Activated gamma-delta T cell treated with anti-CD3 and anti-CD28 coated beads, Interleukin-2, amount 50 U/mL, for 16 hours (primary cell): Measurements from ENCODE around the gene ADAMTS16.

ENCODE experiments used
- DNase-seq: peaks from one replicate; pipeline ENCODE4 v3.0.0-alpha.2; 2020; ENCODE audit warnings: low read depth

ADAMTS16 gene

GRCh38 chr5:5344606-5345005 lies 204.5 kb downstream of the ADAMTS16 start:
- DNase-seq: no peak

- DNase-seq: no peak
Measured at GRCh38 chr5:5347442-5347841, 207.3 kb downstream of the ADAMTS16 start.

DNA sequence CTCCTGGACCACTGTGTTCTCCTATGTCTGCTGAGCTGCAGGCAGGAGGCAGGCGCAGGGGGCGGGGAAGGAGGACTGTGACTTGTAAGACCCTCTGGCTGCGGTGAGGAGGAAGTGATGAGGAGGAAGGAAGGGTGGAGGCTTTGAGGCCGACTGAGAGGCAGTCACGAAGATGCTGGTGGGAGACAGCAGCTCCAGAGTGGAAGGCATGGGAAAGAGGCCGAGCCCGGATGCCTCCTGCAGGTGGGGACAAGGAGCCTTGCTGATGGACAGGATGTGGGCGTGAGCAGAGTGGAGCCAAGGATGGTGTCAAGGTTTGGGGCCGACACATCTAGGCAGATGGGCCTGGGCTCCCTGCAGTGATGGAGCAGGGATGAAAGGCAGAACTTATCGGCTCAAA lies 208.0 kb downstream of the ADAMTS16 start:
- no peak for DNase-seq

- DNase-seq: no peak
Measured at GRCh38 chr5:5348576-5348975, 208.4 kb downstream of the ADAMTS16 start.

DNA sequence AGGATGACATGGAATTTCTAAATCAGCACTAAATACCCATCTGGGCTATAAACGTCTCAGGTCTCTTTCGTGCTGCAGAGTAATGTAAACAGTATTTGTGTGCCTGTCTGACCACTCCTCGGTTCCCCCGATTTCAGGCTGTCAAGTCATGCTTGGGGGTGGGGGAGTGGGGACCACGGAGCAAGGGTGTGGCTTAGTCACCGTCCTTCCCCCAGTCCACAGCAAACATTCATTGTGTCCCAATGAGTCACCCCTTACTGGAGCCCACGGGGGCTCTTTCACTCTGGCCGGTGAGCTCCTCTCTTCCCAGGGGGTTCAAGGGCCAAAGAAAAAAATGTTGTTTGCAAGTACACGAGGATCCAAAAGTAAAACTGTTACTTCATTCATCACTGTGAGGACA lies 210.0 kb downstream of the ADAMTS16 start:
- DNase-seq: no peak

- no peak for DNase-seq
Measured at GRCh38 chr5:5351288-5351979, 211.3 kb downstream of the ADAMTS16 start.

- no peak for DNase-seq
Measured at GRCh38 chr5:5352675-5353074, 212.5 kb downstream of the ADAMTS16 start.

- no peak for DNase-seq
Measured at GRCh38 chr5:5353681-5354080, 213.6 kb downstream of the ADAMTS16 start.

GRCh38 chr5:5356765-5357164 lies 216.6 kb downstream of the ADAMTS16 start:
- no peak for DNase-seq

DNA sequence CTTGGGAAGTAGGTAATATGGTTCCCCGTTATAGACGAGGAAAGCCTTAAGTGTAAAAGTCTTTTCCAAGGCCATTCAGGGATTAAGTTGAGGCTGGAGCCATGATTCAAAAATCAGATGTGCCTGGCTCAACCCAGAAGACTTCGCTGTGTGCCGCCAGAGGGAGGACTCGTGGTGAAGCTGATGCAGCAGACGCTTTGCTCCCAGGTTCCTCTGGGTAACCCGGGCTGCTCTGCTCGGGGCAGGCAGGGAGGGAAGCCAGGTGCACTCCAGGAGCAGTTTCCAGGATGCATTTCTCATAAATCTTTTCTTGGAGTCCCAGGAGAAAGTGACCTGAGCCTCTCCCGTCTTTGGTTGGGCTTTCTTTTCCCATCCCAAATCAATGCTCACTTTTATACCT lies 219.5 kb downstream of the ADAMTS16 start:
- DNase-seq: no peak

DNA sequence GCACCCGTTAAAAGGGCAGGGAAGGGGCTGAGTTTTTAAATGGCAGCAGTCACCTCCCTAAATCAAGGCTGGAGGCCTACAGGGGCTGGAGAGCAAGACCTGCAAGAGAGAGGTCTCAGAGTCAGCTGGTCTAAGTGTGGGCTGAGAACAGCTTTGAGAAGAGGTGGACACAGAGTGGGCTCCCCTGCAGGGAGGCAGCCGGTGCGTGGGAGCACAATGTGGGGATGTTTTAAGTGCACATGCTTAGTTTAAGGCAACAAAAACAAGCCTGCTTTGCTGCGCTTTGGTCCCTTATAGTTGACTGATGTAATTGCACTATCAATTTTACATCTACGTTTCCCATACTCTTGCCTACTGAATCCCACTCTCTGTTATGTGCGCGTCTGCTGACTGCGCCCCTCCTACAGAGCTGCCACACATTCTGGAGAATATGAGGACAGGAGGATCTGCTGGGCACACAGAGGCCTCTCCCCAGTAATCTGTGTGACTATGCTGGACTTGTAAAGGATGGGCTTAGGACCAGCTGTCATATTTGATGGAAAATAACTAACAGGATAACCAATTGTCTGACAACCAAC lies 220.3 kb downstream of the ADAMTS16 start:
- no peak for DNase-seq

GRCh38 chr5:5360941-5361520 lies 220.9 kb downstream of the ADAMTS16 start:
- no peak for DNase-seq

GRCh38 chr5:5363045-5363444 lies 222.9 kb downstream of the ADAMTS16 start:
- DNase-seq: no peak

- DNase-seq: no peak
Measured at GRCh38 chr5:5364932-5365331, 224.8 kb downstream of the ADAMTS16 start.

DNA sequence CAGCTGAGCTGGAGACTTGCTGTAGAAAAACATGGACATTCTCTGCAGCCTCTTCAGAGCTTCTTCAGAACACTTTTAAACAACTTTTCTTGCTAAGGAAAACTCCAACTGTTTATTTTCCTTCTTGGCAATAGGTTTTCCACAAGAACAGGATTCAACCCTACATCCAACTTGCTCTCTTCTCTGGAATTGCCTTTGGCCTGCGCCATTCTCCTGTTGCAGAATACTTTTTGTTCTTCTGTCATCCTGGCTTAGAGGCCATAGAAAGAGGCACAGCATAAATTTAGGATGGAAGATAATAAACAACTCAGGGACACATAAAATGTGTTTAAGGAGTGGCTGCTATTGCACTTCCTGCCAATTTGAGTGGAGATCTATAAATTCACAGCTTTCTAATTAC lies 227.6 kb downstream of the ADAMTS16 start:
- DNase-seq: no peak

GRCh38 chr5:5369051-5369605 lies 229.0 kb downstream of the ADAMTS16 start:
- no peak for DNase-seq
